ENCODE measurements around the gene C1QTNF12.
A peak's percentile ranks its signal among the peaks of the same experiment; 100 is the strongest.

C1QTNF12 gene

GRCh38 chr1:1210726-1211540 lies 35.6 kb downstream of the C1QTNF12 start:
- no peak for DNase-seq

- DNase-seq = peak; percentile 58 to 59
These were observed 37.6 kb downstream of the C1QTNF12 start for GRCh38 chr1:1208713-1209433.

GRCh38 chr1:1207571-1207892 lies 39.0 kb downstream of the C1QTNF12 start:
- no peak for DNase-seq

- DNase-seq = no peak
These were observed 39.5 kb downstream of the C1QTNF12 start for GRCh38 chr1:1206966-1207531.

GRCh38 chr1:1206376-1206965 lies 40.1 kb downstream of the C1QTNF12 start, which contains the start of gene TNFRSF18:
Gene TNFRSF18 (minus strand): TSS chr1:1206592. CDS start chr1:1206571, 21 bp downstream.
- DNase-seq = peak; percentile 56 to 60

DNA sequence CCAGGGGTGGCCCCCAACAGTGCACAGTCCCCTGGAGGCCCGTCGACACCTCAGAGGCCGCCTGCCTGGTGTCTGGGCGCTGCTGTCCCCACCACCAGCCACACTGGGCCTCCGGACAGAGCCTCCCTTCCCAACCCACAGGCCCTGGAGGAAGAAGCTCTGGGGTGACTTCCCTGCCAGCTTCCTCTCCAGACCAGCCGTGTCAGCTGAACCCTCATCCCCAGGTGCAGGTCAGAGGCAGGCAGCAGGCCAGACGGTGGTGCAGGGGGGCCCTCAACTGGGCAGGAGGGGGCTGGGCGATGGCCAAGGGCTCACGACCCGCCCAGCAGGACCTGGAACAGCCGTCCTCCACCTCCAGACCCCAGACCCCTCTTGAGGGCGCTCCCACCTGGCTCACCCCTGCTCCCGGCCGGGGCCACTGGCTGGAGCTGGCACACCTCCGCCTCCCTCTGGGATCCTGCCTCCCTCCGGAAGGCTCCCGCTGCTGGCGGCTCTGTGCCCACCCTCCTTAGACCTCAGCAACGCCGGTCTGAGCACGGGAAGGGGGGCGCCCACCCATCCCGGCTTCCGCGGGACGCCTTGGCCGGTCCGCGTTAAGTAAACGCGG lies 40.6 kb downstream of the C1QTNF12 start:
- no peak for DNase-seq

GRCh38 chr1:1204998-1205768 lies 41.3 kb downstream of the C1QTNF12 start:
- no peak for DNase-seq

DNA sequence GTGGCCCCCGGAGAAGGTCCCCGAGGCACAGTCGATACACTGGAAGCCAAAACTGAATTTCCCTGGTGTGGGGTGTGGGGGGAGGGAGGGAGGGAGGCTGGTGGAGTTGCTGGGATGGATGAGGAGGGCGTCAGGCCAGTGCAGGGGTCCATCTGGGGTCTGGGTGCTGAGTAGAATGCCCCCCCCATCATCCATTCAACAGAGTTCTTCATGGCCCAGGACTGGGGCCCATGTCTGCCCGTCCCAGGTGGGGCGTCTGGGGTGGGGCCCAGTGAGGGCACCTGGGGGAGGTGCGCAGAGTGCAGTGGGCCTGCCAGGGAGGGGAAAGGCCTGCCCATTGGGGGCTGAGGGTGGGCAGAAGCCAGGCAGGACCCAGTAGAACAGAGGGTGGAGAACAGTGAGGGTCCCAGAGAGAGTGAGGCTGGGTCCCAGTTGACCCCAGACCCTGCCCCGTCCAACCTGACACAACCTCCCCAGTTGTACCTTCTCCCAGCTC lies 42.0 kb downstream of the C1QTNF12 start:
- no peak for DNase-seq

- DNase-seq = no peak
These were observed 42.7 kb downstream of the C1QTNF12 start for GRCh38 chr1:1203561-1204424.

DNA sequence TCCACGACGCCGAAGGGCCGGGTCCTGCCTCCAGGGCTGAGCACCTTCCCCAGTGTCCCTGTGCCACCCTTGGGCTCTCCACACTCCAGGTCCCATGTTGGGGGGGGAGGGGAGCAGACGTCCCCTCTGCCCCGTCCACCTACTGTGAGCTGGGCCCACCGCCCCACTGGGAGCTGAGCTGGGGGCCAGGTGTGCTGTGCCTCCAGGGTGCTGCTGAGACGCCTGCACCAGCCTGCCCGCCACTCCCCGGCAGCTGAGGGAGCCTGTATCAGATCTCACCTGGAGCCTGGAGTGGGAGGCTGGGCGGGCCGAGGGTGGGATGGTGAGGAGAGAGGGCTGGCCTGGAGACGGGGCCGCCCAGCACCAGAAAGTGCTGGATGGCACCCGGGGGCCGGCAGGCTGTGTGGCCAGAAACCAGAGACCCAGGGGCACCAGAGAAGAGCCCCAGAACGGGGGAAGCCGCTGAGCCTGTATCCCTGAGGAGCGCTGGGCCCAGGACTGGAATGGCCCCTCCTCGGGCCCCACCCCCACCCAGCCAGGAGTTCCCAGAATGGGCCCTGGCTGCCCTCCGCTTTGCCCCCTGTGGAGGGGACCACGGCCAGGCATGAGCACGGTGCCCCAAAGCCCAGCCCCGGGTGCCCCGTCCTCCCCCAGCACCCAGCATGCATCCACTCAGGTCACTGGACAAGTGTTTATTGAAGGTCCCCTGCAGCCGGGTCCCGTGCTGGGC lies 43.5 kb downstream of the C1QTNF12 start:
- no peak for DNase-seq

DNA sequence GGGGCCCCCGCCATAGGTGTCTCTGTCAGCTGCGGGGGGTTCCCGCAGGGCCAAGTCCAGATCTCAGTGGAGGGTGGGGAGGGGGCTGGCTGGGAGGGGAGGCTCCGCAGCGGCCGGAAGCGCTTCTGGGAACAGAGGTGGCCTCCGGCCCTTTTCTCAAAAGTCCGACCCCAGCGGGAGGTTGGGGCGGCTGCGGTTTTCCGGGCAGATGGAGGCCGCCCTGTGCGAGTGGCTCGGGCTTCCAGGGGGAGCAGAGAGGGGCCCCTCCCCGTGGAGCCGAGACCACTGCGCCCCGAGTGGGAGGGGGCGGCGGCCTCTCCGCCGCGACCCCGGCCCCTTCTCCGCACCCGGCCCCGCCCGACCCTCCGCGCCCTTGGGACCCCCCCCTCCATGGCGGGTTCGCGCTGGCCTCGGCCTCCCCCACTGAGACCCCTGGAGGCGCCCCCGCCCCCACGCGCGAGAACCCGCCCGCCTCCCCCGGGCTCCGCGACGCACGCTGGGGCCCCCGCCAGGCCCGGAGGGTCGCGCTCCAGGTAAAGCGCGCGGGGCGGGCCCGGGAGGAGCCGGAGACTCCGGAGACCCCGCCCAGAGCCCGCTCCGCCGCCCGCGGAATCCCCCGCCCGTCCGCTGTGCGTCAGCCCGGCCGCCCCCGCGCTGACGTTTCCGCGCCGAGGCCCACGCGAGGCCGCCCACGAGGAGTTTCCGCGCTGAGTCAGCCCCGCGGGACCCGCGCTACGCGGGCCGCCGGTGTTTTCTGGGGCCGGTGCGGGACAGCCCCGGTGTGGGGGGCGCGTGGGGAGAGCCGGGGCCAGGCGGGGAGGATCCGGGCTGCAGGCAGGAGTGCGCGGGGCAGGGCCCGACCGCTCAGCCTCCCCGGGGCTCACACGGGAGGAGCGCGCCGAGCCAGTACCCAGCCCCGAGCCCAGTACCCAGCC lies 45.4 kb downstream of the C1QTNF12 start:
- peak; percentile 94 to 95 for DNase-seq

GRCh38 chr1:1199961-1200875 lies 46.3 kb downstream of the C1QTNF12 start:
- DNase-seq = no peak

DNA sequence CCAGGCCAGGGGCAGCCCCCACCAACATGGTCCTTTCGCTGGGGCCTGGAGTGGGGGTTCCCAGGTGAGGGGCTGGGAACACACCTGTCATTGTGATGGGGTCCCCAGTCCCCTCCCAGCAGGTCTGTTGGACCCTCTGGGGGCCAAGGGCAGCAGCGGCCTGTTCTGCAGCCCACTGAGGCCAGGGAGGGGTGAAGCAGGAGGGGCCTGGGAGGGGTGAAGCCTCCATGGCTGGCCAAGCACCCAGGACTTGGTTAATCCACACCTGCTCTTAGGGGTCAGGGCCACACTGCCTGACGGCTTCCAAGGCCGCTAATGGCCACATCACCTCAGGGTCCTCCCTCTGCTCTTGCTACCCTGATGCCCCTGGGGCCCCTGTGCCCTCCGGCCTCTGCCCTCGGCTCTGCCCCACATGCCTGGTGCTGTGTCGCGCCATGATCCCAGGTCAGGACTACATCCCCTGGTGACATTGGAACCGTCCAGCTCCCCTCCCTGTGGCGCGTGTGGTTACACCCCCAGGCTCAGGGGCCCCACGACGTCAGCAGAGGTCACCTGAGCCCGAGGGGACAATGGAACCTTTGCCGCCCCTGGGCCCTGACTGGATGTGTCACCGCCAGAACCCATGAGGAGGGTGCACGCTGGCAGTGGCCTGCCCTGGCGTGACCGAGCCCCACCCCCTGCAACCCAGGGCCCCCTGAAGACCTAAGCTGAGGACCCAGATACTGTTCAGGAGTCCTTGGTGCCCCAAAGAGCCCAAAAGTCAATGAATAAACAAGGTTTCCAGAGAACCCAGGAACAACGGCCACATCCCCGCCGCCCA lies 47.2 kb downstream of the C1QTNF12 start:
- no peak for DNase-seq

DNA sequence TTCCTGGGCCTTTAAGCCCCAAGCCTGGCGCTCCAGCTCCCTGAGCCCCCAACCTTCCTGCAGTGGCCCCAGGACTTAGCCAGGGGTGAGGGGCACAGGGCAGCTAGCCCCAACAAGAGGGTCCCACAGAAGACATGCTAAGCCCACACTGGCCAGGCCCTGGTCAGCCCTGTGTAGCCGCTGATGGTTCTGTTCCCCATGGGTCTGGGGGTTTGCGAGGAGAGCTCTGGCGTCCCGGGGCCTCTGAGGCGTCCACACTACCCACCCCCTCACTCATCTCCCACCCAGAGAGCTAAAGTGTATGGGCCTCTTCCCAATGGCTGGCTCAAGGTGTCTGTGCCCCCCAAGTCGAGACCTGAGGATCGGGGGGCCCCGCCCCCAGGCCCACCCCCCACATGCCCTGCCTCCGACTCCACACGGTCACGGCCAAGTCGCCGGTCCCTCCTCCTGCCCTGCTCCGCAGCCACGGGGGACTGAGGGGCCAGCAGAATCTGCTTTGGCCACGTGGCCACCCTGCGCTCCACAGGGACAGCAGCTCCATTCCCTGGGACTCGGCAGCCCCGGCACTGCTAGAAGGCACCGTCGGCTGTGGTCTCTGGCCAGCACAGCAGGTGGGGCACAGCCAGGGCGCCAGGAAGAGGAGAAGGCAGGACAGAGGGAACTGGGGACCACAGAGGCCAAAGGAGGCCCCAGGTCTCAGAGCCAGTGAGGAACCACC lies 47.9 kb downstream of the C1QTNF12 start:
- no peak for DNase-seq

- no peak for DNase-seq
These were observed 48.7 kb downstream of the C1QTNF12 start for GRCh38 chr1:1197551-1198422.

- no peak for DNase-seq
These were observed 49.4 kb downstream of the C1QTNF12 start for GRCh38 chr1:1197188-1197500.
